C4-2B (cell line): ENCODE measurements around the gene C10orf71.

Source experiments
- H3K27ac ChIP-seq: fragments of 450-650 bp; 2 replicates; pipeline ENCODE4 v1.5.1; 2017
- CTCF ChIP-seq: fragments of 450-650 bp; conservative IDR thresholded peaks from 2 replicates; pipeline ENCODE4 v1.5.1; 2017; ENCODE audit warnings: mild to moderate bottlenecking
- ZFX ChIP-seq: fragments of 450-650 bp; IDR thresholded peaks from 2 replicates; pipeline ENCODE4 v1.6.1; 2017

Gene C10orf71

DNA sequence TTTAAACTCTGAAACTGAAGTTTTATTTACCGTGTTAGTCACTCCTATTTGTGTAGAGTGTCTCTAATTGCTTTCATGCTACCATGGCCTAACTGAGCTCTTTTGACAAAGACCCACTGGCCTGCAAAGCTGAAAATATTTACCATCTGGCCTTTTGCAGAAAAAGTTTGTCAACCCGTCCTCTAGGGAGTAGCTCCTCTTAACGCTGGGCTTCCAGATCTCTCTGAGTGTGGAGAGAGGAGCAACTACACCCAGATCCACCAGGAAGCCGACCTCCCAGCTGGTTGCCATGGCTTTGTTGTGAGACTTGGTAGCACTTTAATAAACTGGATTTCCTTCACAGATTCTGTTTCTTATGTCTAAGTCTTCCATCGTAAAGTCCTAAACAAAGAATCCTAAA lies 4.2 kb upstream of the C10orf71 start:
- TF ChIP-seq ZFX, result no peak
- no peak for TF ChIP-seq CTCF
- no peak overlapping the region for H3K27ac ChIP-seq

- H3K27ac ChIP-seq, result no peak overlapping the region
- TF ChIP-seq CTCF, result no peak
- TF ChIP-seq ZFX, result no peak
These were observed 3.7 kb upstream of the C10orf71 start for GRCh38 chr10:49295297-49295696.

- no peak overlapping the region for H3K27ac ChIP-seq
- TF ChIP-seq CTCF, result no peak
- TF ChIP-seq ZFX, result no peak
These were observed 2.6 kb upstream of the C10orf71 start for GRCh38 chr10:49296382-49296781.

DNA sequence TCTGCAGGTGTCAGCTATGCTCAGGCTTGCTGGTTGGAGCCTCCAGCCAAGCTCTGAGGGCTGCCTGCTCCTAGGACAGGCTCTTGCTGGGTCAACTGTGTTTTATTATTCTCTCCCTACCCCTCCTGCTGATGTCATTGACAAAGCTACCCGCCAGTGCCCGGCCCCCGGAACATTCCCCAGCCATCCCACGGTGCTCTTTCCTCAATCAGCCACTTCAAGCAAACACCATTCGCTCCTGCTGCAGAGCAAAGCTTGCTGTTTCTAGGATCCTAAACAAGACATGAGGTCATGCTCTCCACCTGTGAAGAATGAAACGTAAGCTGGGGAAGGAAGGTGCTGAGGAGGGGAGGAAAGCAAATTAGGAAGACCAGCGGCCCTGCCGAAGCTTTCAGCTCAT lies 2.1 kb upstream of the C10orf71 start:
- TF ChIP-seq CTCF, result no peak
- no peak for TF ChIP-seq ZFX
- H3K27ac ChIP-seq, result no peak overlapping the region

DNA sequence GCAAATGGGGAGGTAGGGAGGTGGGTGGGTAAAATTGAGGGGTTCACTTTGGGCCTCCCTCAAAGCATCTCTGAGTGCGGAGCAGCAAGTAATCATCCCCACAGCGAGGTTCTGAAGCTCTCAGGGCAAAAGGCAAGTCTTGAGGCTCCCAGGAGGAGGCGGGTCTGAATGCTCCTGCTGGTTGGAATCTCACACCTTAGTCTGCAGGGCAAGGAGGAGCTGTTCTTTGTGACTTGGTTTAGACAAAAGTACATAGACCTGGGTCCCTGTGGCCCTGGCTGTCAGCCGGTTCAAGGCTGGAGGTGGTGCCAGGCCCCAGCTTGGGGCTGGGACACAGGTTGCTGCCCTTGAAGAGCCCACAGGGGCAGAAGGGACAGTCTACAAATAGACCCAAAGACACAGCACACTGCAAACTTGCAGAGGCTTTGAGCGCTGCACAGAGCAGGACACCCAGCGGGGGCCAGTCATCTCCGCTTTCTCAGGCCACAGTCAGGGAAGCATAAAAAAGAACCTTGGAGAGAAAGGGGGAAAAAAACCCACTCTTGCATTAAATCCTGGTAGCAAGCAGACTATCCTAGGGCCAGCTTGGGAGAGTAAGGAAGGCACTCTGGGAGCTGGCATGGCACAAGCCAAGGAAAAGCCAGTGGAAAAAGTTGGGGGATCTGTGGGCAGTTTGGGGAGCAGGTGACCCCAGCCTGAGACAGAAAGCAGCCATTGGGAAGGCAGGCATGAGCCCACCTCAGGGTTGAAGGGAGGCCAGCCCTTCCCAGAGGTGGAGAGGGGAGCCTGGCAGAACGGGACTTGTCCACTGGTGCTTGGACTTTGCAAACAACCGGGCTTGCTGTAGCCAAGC lies 926 bp upstream of the C10orf71 start:
- H3K27ac ChIP-seq, result no peak overlapping the region
- no peak for TF ChIP-seq ZFX
- no peak for TF ChIP-seq CTCF

- TF ChIP-seq ZFX, result no peak
- TF ChIP-seq CTCF, result no peak
- H3K27ac ChIP-seq, result no peak overlapping the region
These were observed 343 bp upstream of the C10orf71 start for GRCh38 chr10:49298671-49298982.

GRCh38 chr10:49299816-49300139 lies 808 bp downstream of the C10orf71 start:
- TF ChIP-seq CTCF (no peak), ZFX (no peak)
- no peak overlapping the region for H3K27ac ChIP-seq
